ENCODE measurements around the gene IGF2BP1.
A peak's percentile ranks its signal among the peaks of the same experiment; 100 is the strongest.

IGF2BP1 gene

DNA sequence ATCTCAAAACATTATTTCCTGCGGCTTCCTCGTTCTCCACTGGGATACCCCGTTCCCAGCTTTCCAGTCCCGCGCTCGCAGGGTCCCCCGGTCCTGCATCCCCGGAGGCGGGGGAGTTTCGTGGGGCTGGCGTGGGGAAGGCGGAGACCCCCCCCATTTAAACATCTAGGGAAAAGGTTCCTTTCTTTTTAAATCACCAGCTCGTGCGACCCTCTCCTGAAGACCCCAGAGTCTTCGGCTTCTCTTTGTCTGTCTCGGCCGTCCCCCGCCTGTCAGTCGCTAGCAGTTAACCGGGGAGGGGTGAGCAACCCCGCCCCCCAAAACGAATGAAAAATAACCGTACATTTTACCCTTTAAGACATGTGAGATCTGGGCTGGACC lies 473 bp upstream of the IGF2BP1 start:
- peak overlapping the region in 1 of 2 experiments; percentile 34 for H3K4me3 ChIP-seq (ENCODE audit: low read depth in 1 of 2, low read length in 1 of 2)
- H3K36me3 ChIP-seq = no peaks in the 10 kb centered on the region
- H3K27me3 ChIP-seq = peaks cover 100% of the 10 kb centered on the region
- no peaks in the 10 kb centered on the region for H3K9me3 ChIP-seq
- H3K4me1 ChIP-seq (ENCODE audit: control insufficient read depth in 1 of 2, insufficient read depth in 1 of 2, low read depth in 1 of 2, low read length in 1 of 2) = peaks cover 21 to 46% of the 10 kb centered on the region in 2 experiments
- no peak overlapping the region for H3K27ac ChIP-seq
- TF ChIP-seq, protein P1, sequence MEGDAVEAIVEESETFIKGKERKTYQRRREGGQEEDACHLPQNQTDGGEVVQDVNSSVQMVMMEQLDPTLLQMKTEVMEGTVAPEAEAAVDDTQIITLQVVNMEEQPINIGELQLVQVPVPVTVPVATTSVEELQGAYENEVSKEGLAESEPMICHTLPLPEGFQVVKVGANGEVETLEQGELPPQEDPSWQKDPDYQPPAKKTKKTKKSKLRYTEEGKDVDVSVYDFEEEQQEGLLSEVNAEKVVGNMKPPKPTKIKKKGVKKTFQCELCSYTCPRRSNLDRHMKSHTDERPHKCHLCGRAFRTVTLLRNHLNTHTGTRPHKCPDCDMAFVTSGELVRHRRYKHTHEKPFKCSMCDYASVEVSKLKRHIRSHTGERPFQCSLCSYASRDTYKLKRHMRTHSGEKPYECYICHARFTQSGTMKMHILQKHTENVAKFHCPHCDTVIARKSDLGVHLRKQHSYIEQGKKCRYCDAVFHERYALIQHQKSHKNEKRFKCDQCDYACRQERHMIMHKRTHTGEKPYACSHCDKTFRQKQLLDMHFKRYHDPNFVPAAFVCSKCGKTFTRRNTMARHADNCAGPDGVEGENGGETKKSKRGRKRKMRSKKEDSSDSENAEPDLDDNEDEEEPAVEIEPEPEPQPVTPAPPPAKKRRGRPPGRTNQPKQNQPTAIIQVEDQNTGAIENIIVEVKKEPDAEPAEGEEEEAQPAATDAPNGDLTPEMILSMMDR (IDR thresholded peaks at IDR 0.05) = no peak

DNA sequence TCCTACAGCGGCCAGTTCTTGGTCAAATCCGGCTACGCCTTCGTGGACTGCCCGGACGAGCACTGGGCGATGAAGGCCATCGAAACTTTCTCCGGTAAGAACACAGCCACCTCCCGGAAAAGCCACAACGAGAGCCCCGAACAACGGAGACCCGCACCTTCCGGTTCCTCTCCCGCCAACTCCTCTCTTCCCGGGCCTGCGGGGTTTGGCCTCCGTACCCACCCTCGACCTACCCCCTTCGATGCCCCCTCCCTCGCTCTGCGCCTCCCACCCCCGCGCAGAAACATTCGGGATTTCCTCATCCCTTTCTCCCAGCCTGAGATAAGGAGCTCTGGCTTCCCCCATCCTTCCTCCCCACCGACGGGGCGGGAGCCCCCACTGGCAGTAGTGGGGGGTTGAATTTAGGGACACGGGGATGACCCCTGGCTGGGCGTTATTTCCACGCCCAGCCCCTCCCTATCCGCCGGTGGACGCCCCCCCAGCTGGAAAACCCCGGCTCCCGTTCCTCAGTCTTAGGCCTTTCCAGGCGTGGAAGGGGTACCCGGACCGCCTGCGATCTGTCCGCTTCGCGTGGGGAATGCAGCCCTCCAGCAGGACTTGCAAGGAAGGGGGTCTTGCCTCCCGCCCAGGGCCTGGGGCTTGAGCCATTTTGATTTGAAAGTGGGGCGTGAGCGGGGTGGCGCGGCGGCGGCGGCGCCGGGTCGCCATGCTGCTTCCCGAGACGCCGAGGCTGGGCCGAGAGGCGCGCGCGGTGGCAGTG lies 822 bp downstream of the IGF2BP1 start:
- Histone ChIP-seq H3K36me3 (no peaks in the 10 kb centered on the region), H3K4me1 (ENCODE audit: control insufficient read depth in 1 of 2, insufficient read depth in 1 of 2, low read depth in 1 of 2, low read length in 1 of 2) (peaks cover 21 to 46% of the 10 kb centered on the region in 2 experiments), H3K27me3 (peaks cover 100% of the 10 kb centered on the region), H3K4me3 (ENCODE audit: low read depth in 1 of 2, low read length in 1 of 2) (peak overlapping the region in 1 of 2 experiments; percentile 52), H3K9me3 (no peaks in the 10 kb centered on the region), H3K27ac (no peak overlapping the region)
- TF ChIP-seq, protein P1 (IDR thresholded peaks at IDR 0.05) = no peak

DNA sequence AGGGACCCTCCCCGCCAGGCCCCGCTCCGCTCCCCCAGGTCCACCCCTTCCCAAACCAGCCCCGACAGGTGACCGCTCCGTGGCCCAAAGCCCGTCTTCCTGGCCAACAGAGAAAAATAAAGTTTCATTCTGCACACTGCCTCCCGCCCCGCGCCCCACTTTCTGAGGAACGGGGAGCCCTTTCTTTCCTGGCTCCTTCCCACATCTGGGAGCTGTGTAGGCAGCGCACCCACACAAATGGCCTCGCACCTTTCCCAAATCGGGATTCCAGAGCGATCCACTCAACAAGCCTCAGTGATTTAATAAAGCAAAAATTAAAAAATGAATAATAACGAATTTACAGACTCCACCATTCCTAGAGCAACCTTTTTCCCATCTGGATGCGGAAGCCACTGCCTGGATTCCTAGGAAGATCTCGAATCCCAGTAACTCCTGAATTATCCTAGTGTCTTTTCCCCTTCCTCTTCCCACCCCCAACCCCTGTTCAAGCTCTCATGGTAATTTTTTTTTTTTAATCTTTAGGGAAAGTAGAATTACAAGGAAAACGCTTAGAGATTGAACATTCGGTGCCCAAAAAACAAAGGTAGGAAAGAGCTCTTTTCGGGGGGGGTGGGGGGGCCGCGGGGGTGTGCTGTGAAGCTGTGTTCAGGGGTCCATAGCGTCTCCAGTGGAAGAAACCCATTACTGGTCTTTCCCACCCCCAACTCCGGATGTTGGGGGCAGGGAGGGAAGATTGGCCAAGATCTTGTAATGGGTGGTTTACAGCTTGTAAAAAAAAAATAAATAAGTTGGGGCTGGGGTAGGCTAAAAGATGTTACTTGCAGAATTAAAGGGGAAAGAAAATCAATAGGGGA lies 1.6 kb downstream of the IGF2BP1 start:
- Histone ChIP-seq H3K4me1 (ENCODE audit: control insufficient read depth in 1 of 2, insufficient read depth in 1 of 2, low read depth in 1 of 2, low read length in 1 of 2) (peaks cover 21 to 46% of the 10 kb centered on the region in 2 experiments), H3K36me3 (no peaks in the 10 kb centered on the region), H3K9me3 (no peaks in the 10 kb centered on the region), H3K27me3 (peaks cover 100% of the 10 kb centered on the region), H3K4me3 (ENCODE audit: low read depth in 1 of 2, low read length in 1 of 2) (peak overlapping the region in 1 of 2 experiments; percentile 52), H3K27ac (no peak overlapping the region)
- TF ChIP-seq, protein P1 (IDR thresholded peaks at IDR 0.05) = no peak

DNA sequence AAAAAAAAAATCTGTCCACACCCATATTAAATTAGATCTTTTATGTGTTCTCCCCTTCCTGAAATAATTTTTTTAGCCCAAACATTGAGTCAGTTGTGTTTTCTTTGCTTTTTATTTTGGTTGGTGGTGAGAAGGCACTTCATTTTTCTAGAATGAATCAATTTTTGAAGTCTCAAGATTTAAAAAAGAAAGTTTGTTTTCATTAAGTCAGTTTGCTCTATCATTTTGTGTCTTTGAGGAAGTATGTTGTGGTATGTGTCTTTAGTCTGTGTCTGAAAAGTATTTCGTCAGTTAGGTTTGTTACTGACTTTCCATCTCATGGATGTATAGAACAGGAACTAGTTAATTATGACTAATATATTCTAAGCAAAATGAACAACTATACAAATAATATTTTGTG lies 3.8 kb downstream of the IGF2BP1 start:
- no peak overlapping the region for H3K27ac ChIP-seq
- H3K36me3 ChIP-seq = no peaks in the 10 kb centered on the region
- H3K4me1 ChIP-seq (ENCODE audit: control insufficient read depth in 1 of 2, insufficient read depth in 1 of 2, low read depth in 1 of 2, low read length in 1 of 2) = peaks cover 20 to 40% of the 10 kb centered on the region in 2 experiments
- no peak overlapping the region for H3K4me3 ChIP-seq (ENCODE audit: low read depth in 1 of 2, low read length in 1 of 2)
- TF ChIP-seq, protein P1 (IDR thresholded peaks at IDR 0.05) = no peak
- no peaks in the 10 kb centered on the region for H3K9me3 ChIP-seq
- peaks cover 100% of the 10 kb centered on the region for H3K27me3 ChIP-seq

DNA sequence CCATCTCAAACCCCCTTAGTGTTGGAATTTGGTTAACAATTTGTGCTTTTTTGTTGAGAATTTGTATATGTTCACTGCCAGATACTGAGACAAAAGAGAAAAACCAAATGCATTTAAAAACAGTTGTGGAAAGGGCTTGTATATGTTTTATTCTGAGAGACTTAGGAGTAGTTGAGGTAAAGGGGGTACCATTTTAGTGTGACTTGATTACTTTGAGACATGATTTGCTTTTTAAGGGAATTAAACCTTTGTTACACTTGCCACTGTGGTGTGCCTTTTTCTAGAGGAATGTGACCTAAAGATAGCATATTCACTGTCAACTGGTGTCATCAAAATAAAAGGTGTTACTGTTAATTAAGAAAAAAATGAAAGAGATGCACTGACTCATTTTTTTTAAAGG lies 4.5 kb downstream of the IGF2BP1 start:
- Histone ChIP-seq H3K4me1 (ENCODE audit: control insufficient read depth in 1 of 2, insufficient read depth in 1 of 2, low read depth in 1 of 2, low read length in 1 of 2) (peaks cover 14 to 33% of the 10 kb centered on the region in 2 experiments), H3K27ac (no peak overlapping the region), H3K27me3 (peaks cover 100% of the 10 kb centered on the region), H3K36me3 (no peaks in the 10 kb centered on the region), H3K4me3 (ENCODE audit: low read depth in 1 of 2, low read length in 1 of 2) (no peak overlapping the region), H3K9me3 (no peaks in the 10 kb centered on the region)
- TF ChIP-seq, protein P1 (IDR thresholded peaks at IDR 0.05) = no peak
